Glutamatergic neuron (in vitro differentiated cells): Measurements from ENCODE around the gene HNRNPA0. TPM values are rescaled to one million over a fixed set of nuclear protein-coding genes. Genes with fewer than 3 reads are reported as not detected.
A peak's percentile ranks its signal among the peaks of the same experiment; 100 is the strongest.

Experiments used
- DNase-seq: peaks from one replicate; pipeline ENCODE4 v3.0.0; 2022
- H3K27ac Mint-ChIP-seq: one replicate; pipeline ENCODE4 v1.8.0; 2020; ENCODE audit warnings: mild to moderate bottlenecking, mixed read lengths, inconsistent platforms; ENCODE audit not compliant: unreplicated experiment
- H3K27me3 Mint-ChIP-seq: one replicate; pipeline ENCODE4 v1.8.0; 2020; ENCODE audit warnings: mild to moderate bottlenecking, moderate library complexity, mixed read lengths, inconsistent platforms; ENCODE audit not compliant: unreplicated experiment
- H3K36me3 Mint-ChIP-seq: one replicate; pipeline ENCODE4 v1.8.0; 2020; ENCODE audit warnings: mild to moderate bottlenecking, mixed read lengths, inconsistent platforms; ENCODE audit not compliant: unreplicated experiment
- H3K4me1 Mint-ChIP-seq: one replicate; pipeline ENCODE4 v1.8.0; 2020; ENCODE audit warnings: mild to moderate bottlenecking, low read depth, mixed read lengths, inconsistent platforms; ENCODE audit not compliant: unreplicated experiment
- H3K4me3 Mint-ChIP-seq: one replicate; pipeline ENCODE4 v1.8.0; 2020; ENCODE audit warnings: mild to moderate bottlenecking, mixed read lengths, inconsistent platforms; ENCODE audit not compliant: unreplicated experiment
- H3K9me3 Mint-ChIP-seq: one replicate; pipeline ENCODE4 v1.8.0; 2020; ENCODE audit warnings: mild to moderate bottlenecking, moderate library complexity, mixed read lengths, inconsistent platforms; ENCODE audit not compliant: unreplicated experiment
- total RNA-seq: library from RNA; stranded (reverse); fragmentation: NEBNext Ultra II Directional; extraction: Animal tissue kit (Norgen Biotek cat#: 25700); gene quantifications from one replicate; pipeline ENCODE4 v1.2.1, GENCODE V29; 2021; ENCODE audit not compliant: unreplicated experiment
- TF ChIP-seq, protein P1 (sequence below): fragments of 200-600 bp; sonication (generic); IDR thresholded peaks from one replicate; pipeline ENCODE4 v1.5.0; 2021; ENCODE audit not compliant: partially characterized antibody, unreplicated experiment

The HNRNPA0 gene
- total RNA-seq, 1 donor from 2014 or later: 65.2 TPM

DNA sequence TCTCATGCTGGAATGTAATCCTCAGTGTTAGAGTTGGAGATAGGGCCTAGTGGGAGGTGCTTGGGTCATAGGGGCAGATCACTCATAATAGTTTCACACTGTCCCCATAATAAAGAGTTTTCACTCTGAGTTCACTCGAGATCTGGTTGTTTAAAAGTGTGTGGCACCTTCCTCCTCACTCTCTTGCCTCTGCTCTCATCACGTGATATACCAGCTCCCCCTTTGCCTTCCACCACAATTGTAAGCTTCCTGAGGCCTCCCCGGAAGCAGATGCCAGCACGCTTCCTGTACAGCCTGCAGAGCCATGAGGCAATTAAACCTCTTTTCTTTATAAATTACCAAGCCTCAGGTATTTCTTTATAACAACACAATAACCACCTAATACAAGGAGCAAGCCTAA lies 14.4 kb downstream of the HNRNPA0 start:
- Mint-ChIP-seq H3K27me3 (no peaks in the 10 kb centered on the region), H3K4me1 (no peaks in the 10 kb centered on the region), H3K9me3 (no peaks in the 10 kb centered on the region), H3K4me3 (no peak overlapping the region), H3K27ac (no peak overlapping the region), H3K36me3 (peaks cover 7% of the 10 kb centered on the region)
- TF ChIP-seq, protein P1, sequence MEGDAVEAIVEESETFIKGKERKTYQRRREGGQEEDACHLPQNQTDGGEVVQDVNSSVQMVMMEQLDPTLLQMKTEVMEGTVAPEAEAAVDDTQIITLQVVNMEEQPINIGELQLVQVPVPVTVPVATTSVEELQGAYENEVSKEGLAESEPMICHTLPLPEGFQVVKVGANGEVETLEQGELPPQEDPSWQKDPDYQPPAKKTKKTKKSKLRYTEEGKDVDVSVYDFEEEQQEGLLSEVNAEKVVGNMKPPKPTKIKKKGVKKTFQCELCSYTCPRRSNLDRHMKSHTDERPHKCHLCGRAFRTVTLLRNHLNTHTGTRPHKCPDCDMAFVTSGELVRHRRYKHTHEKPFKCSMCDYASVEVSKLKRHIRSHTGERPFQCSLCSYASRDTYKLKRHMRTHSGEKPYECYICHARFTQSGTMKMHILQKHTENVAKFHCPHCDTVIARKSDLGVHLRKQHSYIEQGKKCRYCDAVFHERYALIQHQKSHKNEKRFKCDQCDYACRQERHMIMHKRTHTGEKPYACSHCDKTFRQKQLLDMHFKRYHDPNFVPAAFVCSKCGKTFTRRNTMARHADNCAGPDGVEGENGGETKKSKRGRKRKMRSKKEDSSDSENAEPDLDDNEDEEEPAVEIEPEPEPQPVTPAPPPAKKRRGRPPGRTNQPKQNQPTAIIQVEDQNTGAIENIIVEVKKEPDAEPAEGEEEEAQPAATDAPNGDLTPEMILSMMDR: no peak
- no peak for DNase-seq

DNA sequence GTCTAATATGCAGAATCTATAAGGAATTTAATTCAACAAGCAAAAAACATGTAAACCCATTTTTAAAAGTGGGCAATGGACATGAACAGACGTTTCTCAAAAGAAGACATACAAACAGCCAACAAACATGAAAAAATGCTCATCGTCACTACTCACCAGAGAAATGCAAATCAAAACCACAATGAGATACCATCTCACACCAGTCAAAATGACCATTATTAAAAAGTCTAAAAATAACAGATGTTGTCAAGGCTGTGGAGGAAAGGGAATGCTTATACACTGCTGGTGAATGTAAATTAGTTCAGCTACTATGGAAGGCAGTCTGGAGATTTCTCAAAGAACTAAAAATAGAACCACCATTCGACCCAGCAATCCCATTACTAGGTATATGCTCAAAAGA lies 15.2 kb downstream of the HNRNPA0 start:
- H3K27ac Mint-ChIP-seq: no peak overlapping the region
- peaks cover 7% of the 10 kb centered on the region for H3K4me1 Mint-ChIP-seq
- no peak overlapping the region for H3K4me3 Mint-ChIP-seq
- DNase-seq: no peak
- H3K36me3 Mint-ChIP-seq: peaks cover 7% of the 10 kb centered on the region
- no peaks in the 10 kb centered on the region for H3K27me3 Mint-ChIP-seq
- H3K9me3 Mint-ChIP-seq: no peaks in the 10 kb centered on the region
- TF ChIP-seq, protein P1: no peak

DNA sequence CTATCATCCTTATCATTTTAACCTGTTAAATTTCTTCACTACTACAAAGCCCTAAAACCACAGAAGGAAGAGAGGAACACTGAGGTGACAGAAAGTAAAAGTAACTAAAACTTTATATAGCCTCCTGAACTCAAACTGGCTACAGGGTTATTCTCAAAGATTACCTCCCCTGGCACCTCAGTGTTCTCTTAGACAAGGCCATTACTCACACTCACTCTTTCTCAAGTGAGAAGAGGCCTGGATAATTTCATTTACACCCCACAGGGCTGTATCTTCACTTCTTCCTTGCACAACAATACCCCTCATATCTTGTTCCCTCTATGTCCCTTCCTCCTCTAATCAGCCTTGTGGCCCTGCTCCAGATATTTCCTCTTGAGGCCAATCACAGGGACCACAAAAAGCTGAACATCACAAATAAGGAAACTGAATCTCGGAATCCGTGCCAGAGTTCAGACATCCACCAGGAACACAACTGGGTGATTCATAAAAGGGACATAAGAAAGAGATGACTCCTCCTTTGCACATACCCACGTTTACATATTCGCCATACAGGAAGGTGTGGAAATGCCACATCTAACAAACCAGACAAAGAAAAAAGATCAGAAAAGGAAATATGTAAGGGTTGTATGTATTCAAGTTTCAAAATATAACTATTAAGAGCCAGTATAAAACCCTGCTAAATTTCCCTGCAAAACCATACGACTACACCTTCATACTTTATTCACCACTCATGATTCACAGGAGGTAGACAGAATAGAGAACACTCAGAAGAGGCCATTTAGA lies 16.6 kb downstream of the HNRNPA0 start:
- Mint-ChIP-seq H3K27me3 (no peaks in the 10 kb centered on the region), H3K9me3 (peaks cover 2% of the 10 kb centered on the region), H3K36me3 (peaks cover 7% of the 10 kb centered on the region), H3K4me3 (no peak overlapping the region), H3K4me1 (peaks cover 7% of the 10 kb centered on the region), H3K27ac (no peak overlapping the region)
- TF ChIP-seq, protein P1: no peak
- no peak for DNase-seq

DNA sequence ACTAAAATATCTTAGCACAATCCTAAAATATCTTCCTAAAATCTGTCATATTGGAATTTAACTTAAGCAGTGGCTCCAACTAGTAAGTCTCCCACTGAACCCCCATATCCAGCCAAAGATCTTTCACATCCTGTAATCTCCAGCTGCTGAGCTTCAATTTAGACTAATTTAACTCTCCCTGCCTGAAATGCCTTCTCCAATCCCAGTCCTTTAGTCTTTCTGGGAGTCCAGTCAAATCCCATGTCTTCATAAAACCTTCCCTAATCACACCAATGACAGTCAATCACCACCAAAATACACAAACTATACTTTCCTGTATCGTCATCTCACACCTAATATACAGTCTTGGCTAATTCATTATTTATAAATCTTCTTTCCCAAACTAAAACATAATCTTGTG lies 17.7 kb downstream of the HNRNPA0 start:
- Mint-ChIP-seq H3K4me1 (peaks cover 7% of the 10 kb centered on the region), H3K36me3 (peaks cover 7% of the 10 kb centered on the region), H3K27me3 (no peaks in the 10 kb centered on the region), H3K27ac (no peak overlapping the region), H3K9me3 (peaks cover 2% of the 10 kb centered on the region), H3K4me3 (no peak overlapping the region)
- TF ChIP-seq, protein P1: no peak
- DNase-seq: no peak

DNA sequence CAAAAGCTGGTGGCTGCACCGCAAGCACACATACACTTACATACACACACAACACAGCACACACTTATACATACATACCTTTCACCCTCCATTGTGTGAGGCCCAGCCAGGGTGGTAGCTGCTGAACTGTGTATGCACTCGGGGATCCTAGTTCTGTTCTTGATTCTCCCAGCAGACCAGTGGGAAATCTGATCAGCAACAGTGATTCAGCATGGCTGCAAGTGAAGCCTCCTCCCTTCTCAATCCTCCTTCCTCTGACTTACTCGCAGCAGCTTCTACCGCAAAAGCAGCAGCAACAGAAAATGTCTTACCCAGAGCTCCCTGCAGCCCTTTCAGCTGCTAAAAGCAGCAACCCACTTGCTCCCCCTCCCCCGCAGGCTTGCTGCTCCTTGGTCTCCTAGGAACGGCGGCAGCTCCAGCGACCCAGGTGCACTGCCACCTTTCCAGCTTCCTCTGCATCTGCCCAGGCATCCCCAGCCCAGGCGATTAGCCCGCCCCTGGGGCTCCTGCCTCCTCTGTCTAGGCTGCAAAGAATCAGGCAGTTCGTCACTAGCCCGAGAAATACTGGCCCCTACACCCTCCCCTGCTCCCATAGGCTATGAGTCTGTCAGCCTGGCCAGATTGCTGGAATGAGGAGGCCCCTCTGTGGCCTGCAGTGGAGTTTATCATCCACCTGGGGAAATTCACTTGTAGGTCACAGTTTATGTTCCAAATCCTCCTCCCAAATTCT lies 18.4 kb downstream of the HNRNPA0 start, which contains the start of gene KLHL3:
KLHL3 (minus strand) TSS at position 535 of the 730 bp plus-strand sequence; CDS start at position 92, 443 bp downstream.
- TF ChIP-seq, protein P1: no peak

More for the DNA sequence above, 18.4 kb downstream of the HNRNPA0 start, which contains the start of gene KLHL3:
- Mint-ChIP-seq H3K36me3 (peaks cover 7% of the 10 kb centered on the region), H3K27me3 (no peaks in the 10 kb centered on the region), H3K4me1 (peaks cover 7% of the 10 kb centered on the region), H3K27ac (no peak within 1 kb of the TSS), H3K9me3 (peaks cover 2% of the 10 kb centered on the region), H3K4me3 (no peak within 1 kb of the TSS)
- peak; percentile 66 for DNase-seq
